ENCODE data around the gene PTPN6. TPM values are rescaled to one million over a fixed set of nuclear protein-coding genes. Genes with fewer than 3 reads are reported as not detected.

Gene PTPN6
- total RNA-seq, 1 donor from 2014 or later = 341 TPM

GRCh38 chr12:7006639-7007038 is 55.5 kb downstream of the PTPN6 start:
- Mint-ChIP-seq H3K36me3 (ENCODE audit: low read depth) (peaks cover 26% of the 10 kb centered on the region), H3K9me3 (no peaks in the 10 kb centered on the region), H3K27ac (no peak overlapping the region), H3K4me1 (ENCODE audit: low read depth) (peaks cover 22% of the 10 kb centered on the region), H3K27me3 (ENCODE audit: insufficient read depth) (no peaks in the 10 kb centered on the region), H3K4me3 (no peak overlapping the region)
- intact Hi-C loops (cut with micrococcal nuclease) = no loop called here
- DNase-seq (ENCODE audit: low spot score) = no peak

DNA sequence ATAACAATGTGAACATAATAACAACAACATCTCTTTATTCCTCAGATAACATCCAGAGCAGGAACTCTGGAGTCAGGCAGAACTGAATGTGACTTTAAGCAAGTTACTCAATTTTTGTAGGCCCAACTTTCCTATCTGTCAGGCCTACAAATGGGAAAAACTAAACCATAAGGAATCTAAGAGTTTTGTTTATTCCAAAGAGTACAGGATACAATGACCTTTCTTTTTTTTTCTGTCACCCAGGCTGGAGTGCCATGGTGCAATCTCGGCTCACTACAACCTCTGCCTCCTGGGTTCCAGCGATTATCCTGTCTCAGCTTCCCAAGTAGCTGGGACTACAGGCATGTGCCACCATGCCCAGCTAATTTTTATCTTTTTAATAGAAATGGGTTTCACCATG is 57.7 kb downstream of the PTPN6 start:
- no peak for DNase-seq (ENCODE audit: low spot score)
- intact Hi-C loops (cut with micrococcal nuclease) = no loop called here
- Mint-ChIP-seq H3K27me3 (ENCODE audit: insufficient read depth) (no peaks in the 10 kb centered on the region), H3K4me1 (ENCODE audit: low read depth) (peaks cover 31% of the 10 kb centered on the region), H3K36me3 (ENCODE audit: low read depth) (peaks cover 30% of the 10 kb centered on the region), H3K9me3 (no peaks in the 10 kb centered on the region), H3K27ac (no peak overlapping the region), H3K4me3 (no peak overlapping the region)

DNA sequence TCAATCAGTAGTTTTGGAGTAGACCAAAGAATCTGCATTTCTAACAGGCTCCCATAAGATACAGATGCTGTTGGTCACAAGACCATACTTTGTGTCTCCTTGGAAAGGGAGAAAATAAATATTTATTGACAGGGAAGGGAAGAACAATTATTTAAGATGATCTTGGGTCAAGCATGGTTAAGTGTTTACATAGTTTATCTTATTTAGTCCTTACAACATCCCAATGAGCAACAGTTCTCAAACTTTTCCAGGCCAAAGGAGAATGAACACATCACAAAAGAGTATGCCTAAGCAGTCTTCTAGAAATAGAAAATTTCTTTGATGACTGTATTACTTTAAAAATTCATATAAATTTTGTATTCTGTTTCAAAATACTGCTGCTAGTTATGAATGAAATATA is 58.4 kb downstream of the PTPN6 start:
- Mint-ChIP-seq H3K4me3 (no peak overlapping the region), H3K9me3 (no peaks in the 10 kb centered on the region), H3K36me3 (ENCODE audit: low read depth) (peaks cover 27% of the 10 kb centered on the region), H3K27ac (no peak overlapping the region), H3K27me3 (ENCODE audit: insufficient read depth) (no peaks in the 10 kb centered on the region), H3K4me1 (ENCODE audit: low read depth) (peaks cover 35% of the 10 kb centered on the region)
- no peak for DNase-seq (ENCODE audit: low spot score)
- intact Hi-C loops (cut with micrococcal nuclease) = no loop called here

Other genes starting within 250 kb of the PTPN6 start
- 34.6 and 36.2 TPM in 2 replicates for gene COPS7A, start 227.3 kb upstream of the PTPN6 start, total RNA-seq
- 159 and 161 TPM in 2 replicates for gene MLF2, start 198.2 kb upstream of the PTPN6 start, total RNA-seq
- 247 and 262 TPM in 2 replicates for gene PTMS, start 185.0 kb upstream of the PTPN6 start, total RNA-seq
- 268 and 275 TPM in 2 replicates for gene LAG3, start 178.8 kb upstream of the PTPN6 start, total RNA-seq
- gene CD4, start 161.8 kb upstream of the PTPN6 start, total RNA-seq = 311 TPM in 2 replicates
- gene GPR162, start 129.5 kb upstream of the PTPN6 start, total RNA-seq = 0.29 and 0.32 TPM in 2 replicates
- gene P3H3, start 122.9 kb upstream of the PTPN6 start, total RNA-seq = 3.5 and 4.0 TPM in 2 replicates
- 1.6 and 1.7 TPM in 2 replicates for gene GNB3, start 110.4 kb upstream of the PTPN6 start, total RNA-seq
- gene CDCA3, start 100.1 kb upstream of the PTPN6 start, total RNA-seq = 27.2 and 32.5 TPM in 2 replicates
- gene USP5, start 99.2 kb upstream of the PTPN6 start, total RNA-seq = 116 and 127 TPM in 2 replicates
- 1,427 and 1,438 TPM in 2 replicates for gene TPI1, start 83.8 kb upstream of the PTPN6 start, total RNA-seq
- 3.4 and 4.7 TPM in 2 replicates for gene SPSB2, start 78.1 kb upstream of the PTPN6 start, total RNA-seq
- gene LRRC23, start 46.5 kb upstream of the PTPN6 start, total RNA-seq = 5.3 and 5.6 TPM in 2 replicates
- 147 and 156 TPM in 2 replicates for gene ENO2, start 36.8 kb upstream of the PTPN6 start, total RNA-seq
- 70.8 and 71.2 TPM in 2 replicates for gene ATN1, start 23.4 kb upstream of the PTPN6 start, total RNA-seq
- not detected in 2 replicates for gene RNU7-1, start 7.5 kb upstream of the PTPN6 start, total RNA-seq
- 190 and 197 TPM in 2 replicates for gene C12orf57, start 7.3 kb upstream of the PTPN6 start, total RNA-seq
- 456 and 469 TPM in 2 replicates for gene PHB2, start 19.3 kb downstream of the PTPN6 start, total RNA-seq
- gene EMG1, start 19.6 kb downstream of the PTPN6 start, total RNA-seq = 132 and 134 TPM in 2 replicates
- gene LPCAT3, start 67.1 kb downstream of the PTPN6 start, total RNA-seq = 27.9 and 30.0 TPM in 2 replicates
- 1.6 and 2.4 TPM in 2 replicates for gene C1S, start 109.4 kb downstream of the PTPN6 start, total RNA-seq
- 1.7 and 2.0 TPM in 2 replicates for gene C1R, start 141.1 kb downstream of the PTPN6 start, total RNA-seq
- gene C1RL, start 157.9 kb downstream of the PTPN6 start, total RNA-seq = 21.5 and 21.8 TPM in 2 replicates
- 0.51 TPM in 1 of 2 replicates, not detected in the other for gene RBP5, start 177.5 kb downstream of the PTPN6 start, total RNA-seq
- 48.5 and 50.8 TPM in 2 replicates for gene CLSTN3, start 179.0 kb downstream of the PTPN6 start, total RNA-seq
- 39.9 and 42.4 TPM in 2 replicates for gene PEX5, start 238.3 kb downstream of the PTPN6 start, total RNA-seq